Activated T-cell treated with anti-CD3 and anti-CD28 coated beads for 48 hours (primary cell): Measurements from ENCODE around the gene ATXN10.
"Not testable (repeated sequence)": the region's sequence is repeated elsewhere in the genome, so short reads cannot be mapped to it uniquely, and the experiment has no call there.

Source experiments
- DNase-seq: peaks from one replicate; pipeline ENCODE4 v3.0.0-alpha.2; 2020; ENCODE audit warnings: low read depth

ATXN10 gene

GRCh38 chr22:45671783-45672563 lies at the start of gene ATXN10:
Gene ATXN10, plus strand, starts transcription at chr22:45671834. Its CDS starts 230 bp downstream, at chr22:45672064.
- DNase-seq, result peak; percentile 66

- DNase-seq, result no peak
These were observed 49.6 kb upstream of the ATXN10 start for GRCh38 chr22:45621836-45622600.

GRCh38 chr22:45623464-45624145 lies 48.0 kb upstream of the ATXN10 start:
- not testable (repeated sequence) for DNase-seq

- no peak for DNase-seq
These were observed 45.4 kb upstream of the ATXN10 start for GRCh38 chr22:45626198-45626651.

GRCh38 chr22:45627489-45628233 lies 44.0 kb upstream of the ATXN10 start:
- DNase-seq, result no peak

GRCh38 chr22:45628515-45628914 lies 43.1 kb upstream of the ATXN10 start:
- DNase-seq, result no peak

GRCh38 chr22:45629469-45630089 lies 42.1 kb upstream of the ATXN10 start:
- no peak for DNase-seq

- DNase-seq, result no peak
These were observed 41.2 kb upstream of the ATXN10 start for GRCh38 chr22:45630436-45630835.

GRCh38 chr22:45631140-45631840 lies 40.3 kb upstream of the ATXN10 start:
- DNase-seq, result no peak

GRCh38 chr22:45631841-45632238 lies 39.8 kb upstream of the ATXN10 start:
- DNase-seq, result no peak

- DNase-seq, result no peak
These were observed 38.7 kb upstream of the ATXN10 start for GRCh38 chr22:45632791-45633515.

- DNase-seq, result no peak
These were observed 35.0 kb upstream of the ATXN10 start for GRCh38 chr22:45636683-45637082.

GRCh38 chr22:45638197-45638596 lies 33.4 kb upstream of the ATXN10 start:
- DNase-seq, result no peak

- no peak for DNase-seq
These were observed 32.5 kb upstream of the ATXN10 start for GRCh38 chr22:45638834-45639746.

- DNase-seq, result no peak
These were observed 31.9 kb upstream of the ATXN10 start for GRCh38 chr22:45639747-45640102.

- no peak for DNase-seq
These were observed 31.2 kb upstream of the ATXN10 start for GRCh38 chr22:45640291-45640940.

- DNase-seq, result no peak
These were observed 30.6 kb upstream of the ATXN10 start for GRCh38 chr22:45640941-45641621.

- DNase-seq, result no peak
These were observed 28.6 kb upstream of the ATXN10 start for GRCh38 chr22:45642986-45643385.
